Smooth muscle cell (in vitro differentiated cells): ENCODE data around the gene FTO. TPM values are rescaled to one million over a fixed set of nuclear protein-coding genes. Genes with fewer than 3 reads are reported as not detected.
A peak's percentile ranks its signal among the peaks of the same experiment; 100 is the strongest.
"Not testable (repeated sequence)": the region's sequence is repeated elsewhere in the genome, so short reads cannot be mapped to it uniquely, and the experiment has no call there.

Experiments used
- DNase-seq: peaks from one replicate; lab custom pipeline; 2025; ENCODE audit not compliant: unreplicated experiment; lab: John Stamatoyannopoulos, UW
- H2AFZ ChIP-seq: fragments of 200-600 bp; sonication (generic); 2 replicates; pipeline ENCODE4 v1.6.0; 2016; ENCODE audit warnings: antibody characterized with exemption, low read depth, mild to moderate bottlenecking
- H3F3A ChIP-seq: fragments of 200-600 bp; sonication (generic); 2 replicates; pipeline ENCODE4 v1.6.0; 2017; ENCODE audit warnings: antibody characterized with exemption, low read depth
- H3K27ac ChIP-seq: fragments of 200-600 bp; sonication (generic); 2 replicates; pipeline ENCODE4 v1.5.1; 2016; ENCODE audit warnings: low read depth, mild to moderate bottlenecking
- H3K27me3 ChIP-seq: fragments of 200-600 bp; sonication (generic); 2 replicates; pipeline ENCODE4 v1.6.1; 2016; ENCODE audit warnings: low read depth, mild to moderate bottlenecking
- H3K36me3 ChIP-seq: fragments of 200-600 bp; sonication (generic); 2 replicates; pipeline ENCODE4 v1.5.1; 2016; ENCODE audit warnings: low read depth
- H3K4me1 ChIP-seq: fragments of 200-600 bp; sonication (generic); 2 replicates; pipeline ENCODE4 v1.5.1; 2016; ENCODE audit warnings: low read depth
- H3K4me2 ChIP-seq: fragments of 200-600 bp; sonication (generic); 2 replicates; pipeline ENCODE4 v1.6.0; 2016; ENCODE audit warnings: mild to moderate bottlenecking
- H3K4me3 ChIP-seq: fragments of 200-600 bp; sonication (generic); 2 replicates; pipeline ENCODE4 v1.5.1; 2016; ENCODE audit warnings: mild to moderate bottlenecking
- H3K79me2 ChIP-seq: fragments of 200-600 bp; sonication (generic); 2 replicates; pipeline ENCODE4 v1.6.0; 2016; ENCODE audit warnings: low read depth, mild to moderate bottlenecking
- H3K9ac ChIP-seq: fragments of 200-600 bp; sonication (generic); 2 replicates; pipeline ENCODE4 v1.6.0; 2016; ENCODE audit warnings: low read depth
- H3K9me3 ChIP-seq: fragments of 200-600 bp; sonication (generic); replicated peaks from 2 replicates; pipeline ENCODE4 v1.5.1; 2016; ENCODE audit warnings: low read depth
- H4K20me1 ChIP-seq: fragments of 200-600 bp; sonication (generic); 2 replicates; pipeline ENCODE4 v1.6.0; 2016; ENCODE audit warnings: low read depth
- WGBS: methylation state at CpG from one replicate; pipeline ENCODE4 v1.1.7; 2016; ENCODE audit warnings: low lambda C conversion rate; 5-methylcytosine and 5-hydroxymethylcytosine counted together
- polyA plus RNA-seq: library from polyadenylated mRNA; unstranded; fragments of >200 nt; fragmentation: Nextera tagmentation; extraction: Ambion mirVana; gene quantifications from 2 replicates; pipeline ENCODE4 v1.2.1, GENCODE V29; 2016
- total RNA-seq: library from RNA; depleted of rRNA; stranded (reverse); fragments of >200 nt; gene quantifications from 2 replicates; pipeline ENCODE4 v1.2.3, GENCODE V29; 2014
- TF ChIP-seq, protein P1 (sequence below): fragments of 200-600 bp; sonication (generic); IDR thresholded peaks from 2 replicates; pipeline ENCODE4 v1.5.1; 2017; ENCODE audit warnings: borderline replicate concordance, mild to moderate bottlenecking, antibody characterized with exemption; ENCODE audit not compliant: insufficient read depth, poor library complexity, severe bottlenecking

The FTO gene
- total and polyA plus RNA-seq, 2 experiments from 2014 or later, result 81.1 to 89.9 TPM

DNA sequence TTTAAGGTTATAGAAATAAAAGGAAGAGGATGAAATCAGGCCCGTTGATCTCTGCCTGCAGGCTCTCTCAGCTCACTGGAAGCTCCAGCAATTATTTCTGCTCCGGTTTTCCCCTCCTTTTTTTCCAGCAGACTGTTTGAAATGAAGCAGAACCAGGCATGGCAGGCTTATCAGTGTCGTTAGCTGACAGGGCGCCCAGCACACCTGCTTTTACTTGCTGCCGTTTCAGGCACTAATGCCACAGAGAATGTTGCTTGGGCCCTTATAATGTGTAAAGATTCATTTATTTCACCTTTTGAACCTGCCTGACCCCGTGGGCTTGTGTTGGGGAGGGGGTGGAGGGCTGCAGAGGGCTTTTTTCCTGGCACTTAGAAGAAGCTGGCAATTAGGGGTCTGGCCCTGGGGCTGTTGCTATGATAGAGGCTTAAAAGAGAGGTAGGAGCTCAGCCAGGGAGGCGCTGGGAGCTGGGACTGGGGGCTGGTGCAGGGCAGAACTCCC lies 474.6 kb downstream of the FTO start:
- Histone ChIP-seq H3K36me3 (no peaks in the 10 kb centered on the region), H3F3A (peaks cover 19% of the 10 kb centered on the region), H3K9ac (no peak overlapping the region), H3K4me2 (peak overlapping the region; percentile 63), H3K27ac (no peak overlapping the region), H3K79me2 (no peaks in the 10 kb centered on the region), H3K27me3 (no peaks in the 10 kb centered on the region), H3K4me1 (peaks cover 44% of the 10 kb centered on the region), H3K9me3 (no peaks in the 10 kb centered on the region), H2AFZ (peak overlapping the region; percentile 59), H4K20me1 (no peaks in the 10 kb centered on the region), H3K4me3 (no peak overlapping the region)
- DNase-seq, result no peak
- TF ChIP-seq, protein P1, sequence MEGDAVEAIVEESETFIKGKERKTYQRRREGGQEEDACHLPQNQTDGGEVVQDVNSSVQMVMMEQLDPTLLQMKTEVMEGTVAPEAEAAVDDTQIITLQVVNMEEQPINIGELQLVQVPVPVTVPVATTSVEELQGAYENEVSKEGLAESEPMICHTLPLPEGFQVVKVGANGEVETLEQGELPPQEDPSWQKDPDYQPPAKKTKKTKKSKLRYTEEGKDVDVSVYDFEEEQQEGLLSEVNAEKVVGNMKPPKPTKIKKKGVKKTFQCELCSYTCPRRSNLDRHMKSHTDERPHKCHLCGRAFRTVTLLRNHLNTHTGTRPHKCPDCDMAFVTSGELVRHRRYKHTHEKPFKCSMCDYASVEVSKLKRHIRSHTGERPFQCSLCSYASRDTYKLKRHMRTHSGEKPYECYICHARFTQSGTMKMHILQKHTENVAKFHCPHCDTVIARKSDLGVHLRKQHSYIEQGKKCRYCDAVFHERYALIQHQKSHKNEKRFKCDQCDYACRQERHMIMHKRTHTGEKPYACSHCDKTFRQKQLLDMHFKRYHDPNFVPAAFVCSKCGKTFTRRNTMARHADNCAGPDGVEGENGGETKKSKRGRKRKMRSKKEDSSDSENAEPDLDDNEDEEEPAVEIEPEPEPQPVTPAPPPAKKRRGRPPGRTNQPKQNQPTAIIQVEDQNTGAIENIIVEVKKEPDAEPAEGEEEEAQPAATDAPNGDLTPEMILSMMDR, result no peak
- WGBS, result 7% methylated on average over 6 of the region's 7 CpGs

GRCh38 chr16:54180421-54181359 lies 476.7 kb downstream of the FTO start:
- no peak overlapping the region for H2AFZ ChIP-seq
- TF ChIP-seq, protein P1, result no peak
- H3K4me2 ChIP-seq, result no peak overlapping the region
- no peak overlapping the region for H3K27ac ChIP-seq
- no peaks in the 10 kb centered on the region for H3K9me3 ChIP-seq
- H3K79me2 ChIP-seq, result no peaks in the 10 kb centered on the region
- H3K27me3 ChIP-seq, result no peaks in the 10 kb centered on the region
- WGBS, result 86% methylated on average over 3 of the region's 3 CpGs
- H3K36me3 ChIP-seq, result no peaks in the 10 kb centered on the region
- H3K4me1 ChIP-seq, result peaks cover 25% of the 10 kb centered on the region
- peaks cover 14% of the 10 kb centered on the region for H3F3A ChIP-seq
- no peak for DNase-seq
- H3K9ac ChIP-seq, result no peak overlapping the region
- no peak overlapping the region for H3K4me3 ChIP-seq
- no peaks in the 10 kb centered on the region for H4K20me1 ChIP-seq

GRCh38 chr16:54181683-54182329 lies 477.9 kb downstream of the FTO start:
- Histone ChIP-seq H3F3A (peaks cover 10% of the 10 kb centered on the region), H3K4me1 (peaks cover 15% of the 10 kb centered on the region)
- not testable (repeated sequence) for H3K4me3 ChIP-seq, H2AFZ ChIP-seq, H3K27ac ChIP-seq, H3K9me3 ChIP-seq, H3K27me3 ChIP-seq, DNase-seq, H3K36me3 ChIP-seq, H4K20me1 ChIP-seq, H3K79me2 ChIP-seq, H3K9ac ChIP-seq, H3K4me2 ChIP-seq
- WGBS, result 98% methylated on average over 10 of the region's 10 CpGs

DNA sequence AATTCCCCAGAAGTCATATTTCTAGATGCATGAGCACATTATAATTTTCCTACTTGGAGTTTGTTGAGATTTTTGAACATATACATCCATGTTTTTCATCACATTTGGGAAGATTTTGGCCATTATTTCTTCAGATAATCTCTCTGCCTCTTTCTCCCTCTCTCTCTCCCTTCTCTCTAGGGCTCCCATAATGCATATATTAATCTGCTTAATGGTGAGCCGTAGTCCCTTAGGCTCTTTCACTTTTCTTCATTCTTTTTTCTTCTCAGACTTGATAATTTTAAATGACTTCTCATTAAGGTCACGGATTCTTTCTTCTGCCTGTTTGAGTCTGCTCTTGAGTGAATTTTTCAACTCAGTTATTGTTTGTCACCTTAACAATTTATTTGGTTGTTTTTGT lies 481.1 kb downstream of the FTO start:
- no peak overlapping the region for H3K27ac ChIP-seq
- H3K9ac ChIP-seq, result no peak overlapping the region
- no peaks in the 10 kb centered on the region for H3F3A ChIP-seq
- no peak overlapping the region for H3K4me2 ChIP-seq
- no peaks in the 10 kb centered on the region for H3K36me3 ChIP-seq
- WGBS, result 91% methylated on average over 2 of the region's 2 CpGs
- H3K4me3 ChIP-seq, result no peak overlapping the region
- H3K9me3 ChIP-seq, result no peaks in the 10 kb centered on the region
- TF ChIP-seq, protein P1, result no peak
- H2AFZ ChIP-seq, result no peak overlapping the region
- H3K4me1 ChIP-seq, result no peaks in the 10 kb centered on the region
- DNase-seq, result no peak
- H4K20me1 ChIP-seq, result no peaks in the 10 kb centered on the region
- no peaks in the 10 kb centered on the region for H3K79me2 ChIP-seq
- peaks cover 17% of the 10 kb centered on the region for H3K27me3 ChIP-seq
